ENCODE results near the gene GNG2. TPM values are rescaled to one million over a fixed set of nuclear protein-coding genes. Genes with fewer than 3 reads are reported as not detected.

GNG2 gene
- total RNA-seq, 1 donor from 2014 or later: 245 TPM

DNA sequence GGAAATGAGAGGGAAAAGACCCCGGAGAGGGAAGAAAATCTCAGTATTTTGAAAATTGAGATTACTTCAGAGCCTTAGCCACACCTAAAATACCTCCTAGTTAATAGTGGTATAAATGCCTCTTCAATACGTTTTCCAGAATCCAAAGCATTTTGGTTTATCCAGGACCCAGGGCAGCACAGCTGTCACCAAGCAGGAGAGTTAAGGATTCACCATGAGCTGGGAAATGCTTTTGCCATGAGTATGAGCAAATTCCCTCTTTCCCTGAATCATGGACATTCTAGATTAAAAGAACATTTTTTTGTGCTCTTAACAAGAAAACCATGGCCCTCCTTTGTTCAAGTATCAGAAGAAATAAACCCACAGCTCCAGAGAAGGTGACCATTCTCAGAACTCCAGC, 107.1 kb downstream of the GNG2 start:
- Mint-ChIP-seq H3K4me3 (ENCODE audit: unreplicated experiment) (no peak overlapping the region), H3K9me3 (ENCODE audit: unreplicated experiment) (peaks cover 2% of the 10 kb centered on the region), H3K36me3 (ENCODE audit: unreplicated experiment) (peaks cover 5% of the 10 kb centered on the region), H3K27me3 (ENCODE audit: unreplicated experiment) (peaks cover 3% of the 10 kb centered on the region), H3K4me1 (ENCODE audit: low read depth, unreplicated experiment) (peaks cover 8% of the 10 kb centered on the region), H3K27ac (ENCODE audit: unreplicated experiment) (no peak overlapping the region)
- no peak for DNase-seq
- no peak for TF ChIP-seq CTCF (IDR thresholded peaks at IDR 0.05; ENCODE audit: partially characterized antibody, unreplicated experiment)

- TF ChIP-seq CTCF (IDR thresholded peaks at IDR 0.05; ENCODE audit: partially characterized antibody, unreplicated experiment): no peak
- H3K4me3 Mint-ChIP-seq (ENCODE audit: unreplicated experiment): no peak overlapping the region
- H3K27me3 Mint-ChIP-seq (ENCODE audit: unreplicated experiment): no peaks in the 10 kb centered on the region
- H3K27ac Mint-ChIP-seq (ENCODE audit: unreplicated experiment): no peak overlapping the region
- no peak for DNase-seq
- peaks cover 1% of the 10 kb centered on the region for H3K4me1 Mint-ChIP-seq (ENCODE audit: low read depth, unreplicated experiment)
- H3K36me3 Mint-ChIP-seq (ENCODE audit: unreplicated experiment): peaks cover 5% of the 10 kb centered on the region
- peaks cover 2% of the 10 kb centered on the region for H3K9me3 Mint-ChIP-seq (ENCODE audit: unreplicated experiment)
Observed at GRCh38 chr14:51969852-51970540, 109.6 kb downstream of the GNG2 start.

GRCh38 chr14:51972566-51972965, 112.2 kb downstream of the GNG2 start:
- H3K9me3 Mint-ChIP-seq (ENCODE audit: unreplicated experiment): peaks cover 2% of the 10 kb centered on the region
- peaks cover 1% of the 10 kb centered on the region for H3K4me1 Mint-ChIP-seq (ENCODE audit: low read depth, unreplicated experiment)
- no peaks in the 10 kb centered on the region for H3K27me3 Mint-ChIP-seq (ENCODE audit: unreplicated experiment)
- TF ChIP-seq CTCF (IDR thresholded peaks at IDR 0.05; ENCODE audit: partially characterized antibody, unreplicated experiment): no peak
- no peak overlapping the region for H3K4me3 Mint-ChIP-seq (ENCODE audit: unreplicated experiment)
- H3K27ac Mint-ChIP-seq (ENCODE audit: unreplicated experiment): no peak overlapping the region
- peaks cover 5% of the 10 kb centered on the region for H3K36me3 Mint-ChIP-seq (ENCODE audit: unreplicated experiment)
- DNase-seq: no peak

DNA sequence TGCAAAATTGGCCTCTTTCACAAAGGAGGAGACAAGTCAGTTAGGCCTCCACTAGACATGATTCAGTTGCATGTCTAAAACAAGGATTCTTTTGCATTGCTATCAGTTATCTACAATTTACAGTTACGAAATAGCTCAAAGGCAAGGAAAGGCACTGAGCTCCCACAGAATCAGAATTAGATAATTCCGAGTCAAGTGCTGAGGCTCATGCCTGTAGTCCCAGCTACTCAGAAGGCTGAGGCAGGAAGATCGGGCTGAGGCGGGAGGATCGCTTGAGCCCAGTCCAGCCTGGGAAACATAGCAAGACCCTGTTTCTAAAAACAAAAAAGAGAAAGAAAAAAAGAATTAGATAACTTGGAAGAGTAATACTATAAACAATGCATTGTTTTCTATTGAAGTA, 116.7 kb downstream of the GNG2 start:
- Mint-ChIP-seq H3K36me3 (ENCODE audit: unreplicated experiment) (peaks cover 5% of the 10 kb centered on the region), H3K9me3 (ENCODE audit: unreplicated experiment) (no peaks in the 10 kb centered on the region), H3K4me3 (ENCODE audit: unreplicated experiment) (no peak overlapping the region), H3K4me1 (ENCODE audit: low read depth, unreplicated experiment) (no peaks in the 10 kb centered on the region), H3K27me3 (ENCODE audit: unreplicated experiment) (peaks cover 2% of the 10 kb centered on the region), H3K27ac (ENCODE audit: unreplicated experiment) (no peak overlapping the region)
- no peak for TF ChIP-seq CTCF (IDR thresholded peaks at IDR 0.05; ENCODE audit: partially characterized antibody, unreplicated experiment)
- no peak for DNase-seq

GRCh38 chr14:51978681-51979085, 118.3 kb downstream of the GNG2 start:
- no peak for TF ChIP-seq CTCF (IDR thresholded peaks at IDR 0.05; ENCODE audit: partially characterized antibody, unreplicated experiment)
- H3K27me3 Mint-ChIP-seq (ENCODE audit: unreplicated experiment): peaks cover 2% of the 10 kb centered on the region
- H3K9me3 Mint-ChIP-seq (ENCODE audit: unreplicated experiment): no peaks in the 10 kb centered on the region
- no peak overlapping the region for H3K27ac Mint-ChIP-seq (ENCODE audit: unreplicated experiment)
- no peak overlapping the region for H3K4me3 Mint-ChIP-seq (ENCODE audit: unreplicated experiment)
- DNase-seq: no peak
- H3K4me1 Mint-ChIP-seq (ENCODE audit: low read depth, unreplicated experiment): peaks cover 6% of the 10 kb centered on the region
- H3K36me3 Mint-ChIP-seq (ENCODE audit: unreplicated experiment): no peaks in the 10 kb centered on the region

All from glutamatergic neuron (in vitro differentiated cells).